CD4-positive, alpha-beta memory T cell (primary cell): Measurements from ENCODE around the gene CAPN15. TPM values are rescaled to one million over a fixed set of nuclear protein-coding genes. Genes with fewer than 3 reads are reported as not detected.
"Not testable (repeated sequence)": the region's sequence is repeated elsewhere in the genome, so short reads cannot be mapped to it uniquely, and the experiment has no call there.

ENCODE experiments used
- CTCF ChIA-PET: fragments of 350-600 bp; sonication (Branson Sonifier 250); formaldehyde crosslinking; loops from one replicate; lab custom pipeline; 2021; ENCODE audit warnings: inconsistent platforms; ENCODE audit not compliant: partially characterized antibody; lab: Charles Lee
- POLR2A ChIA-PET: fragments of 350-600 bp; sonication (Branson Sonifier 250); formaldehyde crosslinking; loops from one replicate; lab custom pipeline; 2021; ENCODE audit not compliant: partially characterized antibody; lab: Charles Lee
- DNase-seq, 5 donors: peaks; one replicate each; pipeline versions ENCODE4 v3.0.0 to v3.0.0-alpha.2; 2020 to 2022; ENCODE audit warnings: mixed read lengths in 1 of 5
- H3K27ac ChIP-seq: one replicate; pipeline ENCODE4 v1.7.0; 2013; ENCODE audit warnings: low read depth, low read length
- H3K27me3 ChIP-seq: 2 replicates; pipeline ENCODE4 v1.7.0; 2013; ENCODE audit warnings: mild to moderate bottlenecking, low read length, moderate library complexity; ENCODE audit not compliant: insufficient read depth
- H3K36me3 ChIP-seq: 2 replicates; pipeline ENCODE4 v1.7.0; 2013; ENCODE audit warnings: mild to moderate bottlenecking, low read length, moderate library complexity; ENCODE audit not compliant: insufficient read depth
- H3K4me1 ChIP-seq: 2 replicates; pipeline ENCODE4 v1.7.0; 2013; ENCODE audit warnings: mild to moderate bottlenecking, low read length, moderate library complexity; ENCODE audit not compliant: insufficient read depth
- H3K4me3 ChIP-seq, 2 donors: one replicate each; pipeline ENCODE4 v1.7.0; 2013; ENCODE audit warnings: low read length in 2 of 2, mild to moderate bottlenecking in 1 of 2
- H3K9me3 ChIP-seq, 2 donors: one replicate each; pipeline ENCODE4 v1.7.0; 2013; ENCODE audit warnings: low read length in 2 of 2, control low read depth in 1 of 2; ENCODE audit not compliant: control insufficient read depth in 1 of 2
- H3K27ac Mint-ChIP-seq, 7 donors: one replicate each; pipeline ENCODE4 v1.8.0; 2020 to 2021; ENCODE audit warnings: mixed read lengths in 7 of 7, mild to moderate bottlenecking in 6 of 7, inconsistent platforms in 3 of 7, moderate library complexity in 3 of 7
- H3K27me3 Mint-ChIP-seq, 2 donors: one replicate each; pipeline ENCODE4 v1.8.0; 2020 to 2021; ENCODE audit warnings: mixed read lengths in 2 of 2
- H3K36me3 Mint-ChIP-seq, 2 donors: one replicate each; pipeline ENCODE4 v1.8.0; 2020 to 2021; ENCODE audit warnings: mixed read lengths in 2 of 2, inconsistent platforms in 1 of 2, mild to moderate bottlenecking in 1 of 2
- H3K4me1 Mint-ChIP-seq, 4 donors: one replicate each; pipeline ENCODE4 v1.8.0; 2020 to 2021; ENCODE audit warnings: mixed read lengths in 4 of 4, mild to moderate bottlenecking in 1 of 4
- H3K4me3 Mint-ChIP-seq, 8 donors: one replicate each; pipeline ENCODE4 v1.8.0; 2020 to 2021; ENCODE audit warnings: mixed read lengths in 8 of 8, mild to moderate bottlenecking in 7 of 8, moderate library complexity in 6 of 8, inconsistent platforms in 3 of 8
- H3K9me3 Mint-ChIP-seq, 8 donors: one replicate each; pipeline ENCODE4 v1.8.0; 2020 to 2021; ENCODE audit warnings: mixed read lengths in 8 of 8, mild to moderate bottlenecking in 5 of 8, inconsistent platforms in 3 of 8, moderate library complexity in 1 of 8
- intact Hi-C: fragments of 100-400 bp; cut with micrococcal nuclease; formaldehyde crosslinking; loops from one replicate; pipeline ENCODE4 v1.15.1; 2023
- polyA plus RNA-seq, 2 donors: library from polyadenylated mRNA; unstranded; fragments of 300-500 nt; fragmentation: Illumina TruSeq; gene quantifications; one replicate each; pipeline ENCODE4 v1.2.3, GENCODE V29; 2021
- total RNA-seq, 2 experiments: library from RNA; stranded (reverse); gene quantifications; one replicate each; pipeline ENCODE4 v1.2.3, GENCODE V29; 2021

The CAPN15 gene
- total and polyA plus RNA-seq, 4 experiments from 2014 or later, result 5.3 to 77.4 (median 44.0) TPM

GRCh38 chr16:491220-491919, 36.1 kb upstream of the CAPN15 start:
- ChIA-PET POLR2A (no interaction called here), CTCF (interaction anchor here (1.0 kb wide), 1 partner anchor 426 kb away, joined by 3 read pairs; no protein-coding TSS in a partner anchor)
- H3K4me1 Mint-ChIP-seq, result peaks cover 0 to 2% (median 1%) of the 10 kb centered on the region in 4 donors
- H3K4me1 ChIP-seq, result no peaks in the 10 kb centered on the region
- H3K27ac ChIP-seq, result no peak overlapping the region
- no peak overlapping the region for H3K4me3 ChIP-seq
- no peaks in the 10 kb centered on the region for H3K9me3 Mint-ChIP-seq
- H3K9me3 ChIP-seq, result no peaks in the 10 kb centered on the region
- DNase-seq, result no peak
- H3K36me3 ChIP-seq, result peaks cover 12% of the 10 kb centered on the region
- peaks cover 15 to 21% of the 10 kb centered on the region in 2 donors for H3K36me3 Mint-ChIP-seq
- peak overlapping the region in 1 of 7 donors; percentile 4 for H3K27ac Mint-ChIP-seq
- no peaks in the 10 kb centered on the region for H3K27me3 Mint-ChIP-seq
- no peaks in the 10 kb centered on the region for H3K27me3 ChIP-seq
- no peak overlapping the region for H3K4me3 Mint-ChIP-seq
- intact Hi-C loops, result no loop called here

GRCh38 chr16:492211-492875, 35.2 kb upstream of the CAPN15 start:
- no peak for DNase-seq
- Histone ChIP-seq H3K4me1 (no peaks in the 10 kb centered on the region), H3K36me3 (peaks cover 12% of the 10 kb centered on the region), H3K4me3 (no peak overlapping the region), H3K27ac (no peak overlapping the region), H3K9me3 (no peaks in the 10 kb centered on the region), H3K27me3 (no peaks in the 10 kb centered on the region)
- intact Hi-C loops, result no loop called here
- Mint-ChIP-seq H3K9me3 (no peaks in the 10 kb centered on the region), H3K27ac (no peak overlapping the region), H3K27me3 (no peaks in the 10 kb centered on the region), H3K4me3 (no peak overlapping the region), H3K36me3 (peaks cover 15 to 22% of the 10 kb centered on the region in 2 donors), H3K4me1 (peaks cover 0 to 2% (median 1%) of the 10 kb centered on the region in 4 donors)
- ChIA-PET POLR2A (no interaction called here), CTCF (no interaction called here)

GRCh38 chr16:494676-495075, 32.8 kb upstream of the CAPN15 start:
- H3K4me1 Mint-ChIP-seq, H3K27ac ChIP-seq, CTCF ChIA-PET, H3K4me1 ChIP-seq, H3K9me3 ChIP-seq, H3K4me3 ChIP-seq, intact Hi-C loops, H3K4me3 Mint-ChIP-seq, H3K27me3 Mint-ChIP-seq, H3K9me3 Mint-ChIP-seq, H3K36me3 ChIP-seq, POLR2A ChIA-PET, H3K27me3 ChIP-seq, DNase-seq: not testable (repeated sequence)
- peak overlapping the region in 1 of 7 donors; percentile 76 for H3K27ac Mint-ChIP-seq
- peaks cover 5 to 16% of the 10 kb centered on the region in 2 donors for H3K36me3 Mint-ChIP-seq

GRCh38 chr16:495127-495748, 32.3 kb upstream of the CAPN15 start:
- H3K27me3 Mint-ChIP-seq, result no peaks in the 10 kb centered on the region

GRCh38 chr16:496097-496886, 31.2 kb upstream of the CAPN15 start:
- Mint-ChIP-seq H3K4me3 (no peak overlapping the region), H3K27me3 (no peaks in the 10 kb centered on the region), H3K36me3 (peaks cover 0 to 11% of the 10 kb centered on the region in 2 donors), H3K27ac (no peak overlapping the region), H3K9me3 (no peaks in the 10 kb centered on the region), H3K4me1 (peaks cover 0 to 2% (median 0%) of the 10 kb centered on the region in 4 donors)
- H3K9me3 ChIP-seq, result no peaks in the 10 kb centered on the region
- no peak for DNase-seq
- no peaks in the 10 kb centered on the region for H3K4me1 ChIP-seq
- H3K4me3 ChIP-seq, result no peak overlapping the region
- no peaks in the 10 kb centered on the region for H3K27me3 ChIP-seq
- intact Hi-C loops, result no loop called here
- POLR2A ChIA-PET, result interaction anchor here (0.6 kb wide), 2 partner anchors 95 to 884 kb away, joined by 3 read pairs; no protein-coding TSS in a partner anchor
- H3K36me3 ChIP-seq, result no peaks in the 10 kb centered on the region
- CTCF ChIA-PET, result interaction anchor here (1.6 kb wide), 1 partner anchor 18 kb away, joined by 3 read pairs; no protein-coding TSS in a partner anchor
- no peak overlapping the region for H3K27ac ChIP-seq

More at GRCh38 chr16:495127-495748, 32.3 kb upstream of the CAPN15 start:
- H3K4me3 Mint-ChIP-seq, result no peak overlapping the region
- H3K36me3 Mint-ChIP-seq, result peaks cover 0 to 15% of the 10 kb centered on the region in 2 donors
- Histone ChIP-seq H3K9me3 (no peaks in the 10 kb centered on the region), H3K4me1 (no peaks in the 10 kb centered on the region), H3K36me3 (peaks cover 5% of the 10 kb centered on the region), H3K4me3 (no peak overlapping the region), H3K27me3 (no peaks in the 10 kb centered on the region), H3K27ac (no peak overlapping the region)
- POLR2A ChIA-PET, result no interaction called here
- H3K27ac Mint-ChIP-seq, result peak overlapping the region in 2 of 7 donors; percentile 15 to 76
- no peaks in the 10 kb centered on the region for H3K9me3 Mint-ChIP-seq
- CTCF ChIA-PET, result no interaction called here
- DNase-seq, result peak in 1 of 5 donors; percentile 3
- intact Hi-C loops, result no loop called here
- H3K4me1 Mint-ChIP-seq, result peaks cover 0 to 2% (median 0%) of the 10 kb centered on the region in 4 donors

GRCh38 chr16:497258-497657, 30.3 kb upstream of the CAPN15 start:
- peak overlapping the region in 1 of 7 donors; percentile 66 for H3K27ac Mint-ChIP-seq
- H3K36me3 ChIP-seq, result no peaks in the 10 kb centered on the region
- H3K27me3 Mint-ChIP-seq, result no peaks in the 10 kb centered on the region
- intact Hi-C loops, result no loop called here
- no peak overlapping the region for H3K27ac ChIP-seq
- peaks cover 0 to 2% (median 0%) of the 10 kb centered on the region in 4 donors for H3K4me1 Mint-ChIP-seq
- H3K4me3 ChIP-seq, result no peak overlapping the region
- H3K36me3 Mint-ChIP-seq, result peaks cover 0 to 9% of the 10 kb centered on the region in 2 donors
- no peak for DNase-seq
- no peaks in the 10 kb centered on the region for H3K4me1 ChIP-seq
- no peaks in the 10 kb centered on the region for H3K9me3 Mint-ChIP-seq
- ChIA-PET POLR2A (interaction anchor here (0.6 to 1.2 kb wide), 2 partner anchors 29 to 883 kb away, joined by 3 read pairs; no protein-coding TSS in a partner anchor), CTCF (interaction anchor here (1.5 to 1.6 kb wide), 2 partner anchors 10 to 17 kb away, joined by 3 to 5 read pairs; no protein-coding TSS in a partner anchor)
- H3K9me3 ChIP-seq, result no peaks in the 10 kb centered on the region
- no peak overlapping the region for H3K4me3 Mint-ChIP-seq
- no peaks in the 10 kb centered on the region for H3K27me3 ChIP-seq
